OCI-LY3 (cell line): ENCODE measurements around the gene D2HGDH.

Experiments
- EZH2phosphoT487 ChIP-seq: fragments of 200-600 bp; shearing (Covaris generic); IDR thresholded peaks from 2 replicates; pipeline ENCODE4 v1.6.1; 2018; ENCODE audit warnings: antibody characterized with exemption, mixed run types, low read depth
- TF ChIP-seq, protein P1 (sequence below): fragments of 200-600, 300-600 bp; sonication (generic); IDR thresholded peaks from 2 replicates; pipeline ENCODE4 v1.5.1; 2014; ENCODE audit warnings: antibody characterized with exemption, low read length, low read depth

DNA sequence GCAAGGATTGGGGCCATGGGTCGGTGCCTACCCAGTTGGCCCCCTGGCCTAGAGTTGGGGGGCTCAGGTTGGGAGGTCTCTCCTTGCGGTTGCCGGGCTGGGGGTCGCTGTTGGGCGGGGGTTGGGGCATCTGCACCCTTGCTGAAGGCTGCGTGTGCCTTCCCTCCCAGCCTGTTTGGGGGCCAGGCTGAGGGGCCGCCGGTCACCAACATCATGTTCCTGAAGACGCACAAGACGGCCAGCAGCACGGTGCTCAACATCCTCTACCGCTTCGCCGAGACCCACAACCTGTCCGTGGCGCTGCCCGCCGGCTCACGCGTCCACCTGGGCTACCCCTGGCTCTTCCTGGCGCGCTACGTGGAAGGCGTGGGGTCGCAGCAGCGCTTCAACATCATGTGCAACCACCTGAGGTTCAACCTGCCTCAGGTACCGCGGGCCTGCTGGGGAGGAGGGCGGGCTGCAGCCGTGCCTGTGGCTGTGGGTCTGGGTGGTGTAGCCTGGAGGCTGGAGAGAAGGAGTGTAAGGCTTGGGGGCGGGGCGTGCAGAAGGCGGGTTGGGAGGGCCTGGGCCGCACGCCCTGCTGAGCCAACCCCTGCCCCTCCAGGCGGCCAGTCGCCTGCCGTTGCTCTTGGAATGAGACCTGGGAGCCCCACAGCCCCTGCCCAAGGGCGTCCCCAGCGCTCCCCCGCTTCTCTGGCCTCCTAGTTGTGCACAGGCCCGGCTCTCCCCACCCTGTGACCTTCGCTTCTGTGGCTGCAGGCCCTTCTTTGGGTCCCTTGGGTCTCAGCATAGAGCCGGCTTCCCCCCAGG is 67.4 kb downstream of the D2HGDH start:
- TF ChIP-seq, protein P1, sequence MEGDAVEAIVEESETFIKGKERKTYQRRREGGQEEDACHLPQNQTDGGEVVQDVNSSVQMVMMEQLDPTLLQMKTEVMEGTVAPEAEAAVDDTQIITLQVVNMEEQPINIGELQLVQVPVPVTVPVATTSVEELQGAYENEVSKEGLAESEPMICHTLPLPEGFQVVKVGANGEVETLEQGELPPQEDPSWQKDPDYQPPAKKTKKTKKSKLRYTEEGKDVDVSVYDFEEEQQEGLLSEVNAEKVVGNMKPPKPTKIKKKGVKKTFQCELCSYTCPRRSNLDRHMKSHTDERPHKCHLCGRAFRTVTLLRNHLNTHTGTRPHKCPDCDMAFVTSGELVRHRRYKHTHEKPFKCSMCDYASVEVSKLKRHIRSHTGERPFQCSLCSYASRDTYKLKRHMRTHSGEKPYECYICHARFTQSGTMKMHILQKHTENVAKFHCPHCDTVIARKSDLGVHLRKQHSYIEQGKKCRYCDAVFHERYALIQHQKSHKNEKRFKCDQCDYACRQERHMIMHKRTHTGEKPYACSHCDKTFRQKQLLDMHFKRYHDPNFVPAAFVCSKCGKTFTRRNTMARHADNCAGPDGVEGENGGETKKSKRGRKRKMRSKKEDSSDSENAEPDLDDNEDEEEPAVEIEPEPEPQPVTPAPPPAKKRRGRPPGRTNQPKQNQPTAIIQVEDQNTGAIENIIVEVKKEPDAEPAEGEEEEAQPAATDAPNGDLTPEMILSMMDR, result no peak
- no peak for TF ChIP-seq EZH2phosphoT487
